OCI-LY1 (cell line): ENCODE measurements around the gene IFITM2.

Source experiments
- CTCF ChIP-seq: fragments of 200-600 bp; sonication (generic), shearing (Covaris generic); IDR thresholded peaks from 2 replicates; pipeline ENCODE4 v1.5.1; 2017; ENCODE audit warnings: mild to moderate bottlenecking, antibody characterized with exemption, low read length, moderate library complexity, mixed read lengths
- EZH2 ChIP-seq: fragments of 200-600 bp; sonication (generic), shearing (Covaris generic); IDR thresholded peaks from 2 replicates; pipeline ENCODE4 v1.8.0; 2017; ENCODE audit warnings: borderline replicate concordance, mixed run types, mild to moderate bottlenecking, antibody characterized with exemption, low read length, moderate library complexity, mixed read lengths

- TF ChIP-seq CTCF (no peak), EZH2 (no peak)
Observed at GRCh38 chr11:330694-331357, 23.2 kb downstream of the IFITM2 start.
